HEK293 (cell line): ENCODE data around the gene NFIB.

Experiments
- FEZF1 ChIP-seq: fragments of 450-650 bp; formaldehyde crosslinking; IDR thresholded peaks from 2 replicates; pipeline ENCODE4 v1.5.1; 2016; ENCODE audit warnings: missing biosample characterization, missing genetic modification characterization
- SP2 ChIP-seq: fragments of 450-650 bp; formaldehyde crosslinking; IDR thresholded peaks from 2 replicates; pipeline ENCODE4 v1.5.1; 2016; ENCODE audit warnings: missing biosample characterization, missing genetic modification characterization
- SP3 ChIP-seq: fragments of 450-650 bp; formaldehyde crosslinking; IDR thresholded peaks from 2 replicates; pipeline ENCODE4 v1.5.1; 2016; ENCODE audit warnings: missing biosample characterization, missing genetic modification characterization
- ZEB2 ChIP-seq: fragments of 450-650 bp; formaldehyde crosslinking; IDR thresholded peaks from 2 replicates; pipeline ENCODE4 v1.5.1; 2016; ENCODE audit warnings: missing biosample characterization, missing genetic modification characterization
- ZNF174 ChIP-seq: fragments of 450-650 bp; formaldehyde crosslinking; IDR thresholded peaks from 2 replicates; pipeline ENCODE4 v1.5.0; 2017; ENCODE audit warnings: missing biosample characterization, mild to moderate bottlenecking, missing genetic modification characterization
- ZNF175 ChIP-seq: fragments of 450-650 bp; formaldehyde crosslinking; IDR thresholded peaks from 2 replicates; pipeline ENCODE4 v1.5.1; 2016; ENCODE audit warnings: missing biosample characterization, missing genetic modification characterization
- ZNF274 ChIP-seq, 2 experiments: fragments of 200-500 bp in 1 of 2; fragments of 450-650 bp in 1 of 2; sonication (Bioruptor generic) in 1 of 2; formaldehyde crosslinking in 1 of 2; IDR thresholded peaks; 2 replicates each; pipeline versions ENCODE4 v1.5.1 to v1.6.1; 2014 to 2016; ENCODE audit warnings: borderline replicate concordance in 1 of 2, inconsistent platforms in 1 of 2, low read length in 1 of 2, missing biosample characterization in 1 of 2, missing genetic modification characterization in 1 of 2
- ZNF555 ChIP-seq: fragments of 450-650 bp; formaldehyde crosslinking; conservative IDR thresholded peaks from 2 replicates; pipeline ENCODE4 v1.5.1; 2017; ENCODE audit warnings: missing biosample characterization, mild to moderate bottlenecking, missing genetic modification characterization, inconsistent platforms
- ZNF707 ChIP-seq: fragments of 450-650 bp; formaldehyde crosslinking; IDR thresholded peaks from 2 replicates; pipeline ENCODE4 v1.5.1; 2016; ENCODE audit warnings: missing biosample characterization, missing genetic modification characterization
- ZNF843 ChIP-seq: fragments of 450-650 bp; formaldehyde crosslinking; IDR thresholded peaks from 2 replicates; pipeline ENCODE4 v1.5.1; 2016; ENCODE audit warnings: missing biosample characterization, missing genetic modification characterization
- TF ChIP-seq, protein P1 (sequence below): fragments of 450-650 bp; formaldehyde crosslinking; IDR thresholded peaks from 2 replicates; pipeline ENCODE4 v1.5.1; 2016; ENCODE audit warnings: missing biosample characterization, missing genetic modification characterization
- TF ChIP-seq, protein P2 (sequence below): fragments of 450-650 bp; IDR thresholded peaks from 2 replicates; pipeline ENCODE4 v1.5.1; 2018; ENCODE audit warnings: missing biosample characterization, missing genetic modification characterization
- TF ChIP-seq, protein P3 (sequence below): fragments of 450-650 bp; formaldehyde crosslinking; IDR thresholded peaks from 2 replicates; pipeline ENCODE4 v1.5.1; 2017; ENCODE audit warnings: missing biosample characterization, missing genetic modification characterization
- TF ChIP-seq, protein P4 (sequence below): fragments of 450-650 bp; formaldehyde crosslinking; IDR thresholded peaks from 2 replicates; pipeline ENCODE4 v1.5.1; 2017; ENCODE audit warnings: missing biosample characterization, missing genetic modification characterization

DNA sequence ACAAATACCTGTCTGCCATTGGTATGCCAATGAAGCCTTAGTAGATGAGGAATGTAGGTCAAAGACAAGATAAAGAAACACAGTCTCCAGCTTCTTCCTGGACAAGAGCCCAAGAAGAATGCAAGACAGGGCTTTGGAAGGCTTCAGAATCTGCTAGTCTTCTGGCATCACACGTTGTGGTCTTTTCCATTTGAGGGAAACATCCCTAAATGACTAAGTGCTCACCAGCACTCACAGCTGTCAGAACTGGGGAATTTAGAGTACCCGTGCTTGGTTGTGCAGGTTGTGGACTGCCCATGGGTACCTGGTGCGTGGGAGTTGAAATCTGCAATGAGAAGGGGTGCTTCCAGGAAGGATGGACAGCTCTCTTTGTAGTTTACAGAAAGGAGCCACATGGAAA lies 27.1 kb upstream of the NFIB start:
- TF ChIP-seq, protein P1, sequence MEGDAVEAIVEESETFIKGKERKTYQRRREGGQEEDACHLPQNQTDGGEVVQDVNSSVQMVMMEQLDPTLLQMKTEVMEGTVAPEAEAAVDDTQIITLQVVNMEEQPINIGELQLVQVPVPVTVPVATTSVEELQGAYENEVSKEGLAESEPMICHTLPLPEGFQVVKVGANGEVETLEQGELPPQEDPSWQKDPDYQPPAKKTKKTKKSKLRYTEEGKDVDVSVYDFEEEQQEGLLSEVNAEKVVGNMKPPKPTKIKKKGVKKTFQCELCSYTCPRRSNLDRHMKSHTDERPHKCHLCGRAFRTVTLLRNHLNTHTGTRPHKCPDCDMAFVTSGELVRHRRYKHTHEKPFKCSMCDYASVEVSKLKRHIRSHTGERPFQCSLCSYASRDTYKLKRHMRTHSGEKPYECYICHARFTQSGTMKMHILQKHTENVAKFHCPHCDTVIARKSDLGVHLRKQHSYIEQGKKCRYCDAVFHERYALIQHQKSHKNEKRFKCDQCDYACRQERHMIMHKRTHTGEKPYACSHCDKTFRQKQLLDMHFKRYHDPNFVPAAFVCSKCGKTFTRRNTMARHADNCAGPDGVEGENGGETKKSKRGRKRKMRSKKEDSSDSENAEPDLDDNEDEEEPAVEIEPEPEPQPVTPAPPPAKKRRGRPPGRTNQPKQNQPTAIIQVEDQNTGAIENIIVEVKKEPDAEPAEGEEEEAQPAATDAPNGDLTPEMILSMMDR (tag by site-specific recombination) = no peak
- no peak for TF ChIP-seq ZNF707 (tag by site-specific recombination)
- no peak for TF ChIP-seq ZNF175
- TF ChIP-seq, protein P2, sequence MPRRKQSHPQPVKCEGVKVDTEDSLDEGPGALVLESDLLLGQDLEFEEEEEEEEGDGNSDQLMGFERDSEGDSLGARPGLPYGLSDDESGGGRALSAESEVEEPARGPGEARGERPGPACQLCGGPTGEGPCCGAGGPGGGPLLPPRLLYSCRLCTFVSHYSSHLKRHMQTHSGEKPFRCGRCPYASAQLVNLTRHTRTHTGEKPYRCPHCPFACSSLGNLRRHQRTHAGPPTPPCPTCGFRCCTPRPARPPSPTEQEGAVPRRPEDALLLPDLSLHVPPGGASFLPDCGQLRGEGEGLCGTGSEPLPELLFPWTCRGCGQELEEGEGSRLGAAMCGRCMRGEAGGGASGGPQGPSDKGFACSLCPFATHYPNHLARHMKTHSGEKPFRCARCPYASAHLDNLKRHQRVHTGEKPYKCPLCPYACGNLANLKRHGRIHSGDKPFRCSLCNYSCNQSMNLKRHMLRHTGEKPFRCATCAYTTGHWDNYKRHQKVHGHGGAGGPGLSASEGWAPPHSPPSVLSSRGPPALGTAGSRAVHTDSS = no peak
- no peak for TF ChIP-seq ZNF274 (IDR thresholded peaks at IDR 0.05; ENCODE audit: low read length)
- no peak for TF ChIP-seq ZNF274 (tag by site-specific recombination; IDR thresholded peaks at IDR 0.05; ENCODE audit: borderline replicate concordance)
- TF ChIP-seq ZEB2 (tag by site-specific recombination) = no peak
- TF ChIP-seq, protein P3, sequence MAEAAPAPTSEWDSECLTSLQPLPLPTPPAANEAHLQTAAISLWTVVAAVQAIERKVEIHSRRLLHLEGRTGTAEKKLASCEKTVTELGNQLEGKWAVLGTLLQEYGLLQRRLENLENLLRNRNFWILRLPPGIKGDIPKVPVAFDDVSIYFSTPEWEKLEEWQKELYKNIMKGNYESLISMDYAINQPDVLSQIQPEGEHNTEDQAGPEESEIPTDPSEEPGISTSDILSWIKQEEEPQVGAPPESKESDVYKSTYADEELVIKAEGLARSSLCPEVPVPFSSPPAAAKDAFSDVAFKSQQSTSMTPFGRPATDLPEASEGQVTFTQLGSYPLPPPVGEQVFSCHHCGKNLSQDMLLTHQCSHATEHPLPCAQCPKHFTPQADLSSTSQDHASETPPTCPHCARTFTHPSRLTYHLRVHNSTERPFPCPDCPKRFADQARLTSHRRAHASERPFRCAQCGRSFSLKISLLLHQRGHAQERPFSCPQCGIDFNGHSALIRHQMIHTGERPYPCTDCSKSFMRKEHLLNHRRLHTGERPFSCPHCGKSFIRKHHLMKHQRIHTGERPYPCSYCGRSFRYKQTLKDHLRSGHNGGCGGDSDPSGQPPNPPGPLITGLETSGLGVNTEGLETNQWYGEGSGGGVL (tag by site-specific recombination) = no peak
- no peak for TF ChIP-seq ZNF555 (tag by site-specific recombination)
- no peak for TF ChIP-seq SP2 (tag by site-specific recombination)
- TF ChIP-seq, protein P4, sequence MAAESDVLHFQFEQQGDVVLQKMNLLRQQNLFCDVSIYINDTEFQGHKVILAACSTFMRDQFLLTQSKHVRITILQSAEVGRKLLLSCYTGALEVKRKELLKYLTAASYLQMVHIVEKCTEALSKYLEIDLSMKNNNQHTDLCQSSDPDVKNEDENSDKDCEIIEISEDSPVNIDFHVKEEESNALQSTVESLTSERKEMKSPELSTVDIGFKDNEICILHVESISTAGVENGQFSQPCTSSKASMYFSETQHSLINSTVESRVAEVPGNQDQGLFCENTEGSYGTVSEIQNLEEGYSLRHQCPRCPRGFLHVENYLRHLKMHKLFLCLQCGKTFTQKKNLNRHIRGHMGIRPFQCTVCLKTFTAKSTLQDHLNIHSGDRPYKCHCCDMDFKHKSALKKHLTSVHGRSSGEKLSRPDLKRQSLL = no peak
- no peak for TF ChIP-seq FEZF1 (tag by site-specific recombination)
- TF ChIP-seq SP3 (tag by site-specific recombination) = no peak
- no peak for TF ChIP-seq ZNF843 (tag by site-specific recombination)
- TF ChIP-seq ZNF174 (tag by site-specific recombination) = no peak
